Aorta (tissue), 5 donors: Measurements from ENCODE around the gene DNASE1L3. TPM values are rescaled to one million over a fixed set of nuclear protein-coding genes. Genes with fewer than 3 reads are reported as not detected.

Source experiments
- ATAC-seq: fragments of 200-7000 bp; cut with Tn5 transposase; one replicate; pipeline ENCODE4 v1.9.1; 2022; ENCODE audit warnings: moderate library complexity; ENCODE audit not compliant: low FRiP score
- DNase-seq, 2 donors: peaks; one replicate each; pipeline ENCODE4 v3.0.0-alpha.2; 2020
- H3K27ac ChIP-seq, 2 donors: one replicate each; pipeline ENCODE4 v1.5.1; 2013; ENCODE audit warnings: low read length in 2 of 2, mild to moderate bottlenecking in 2 of 2, moderate library complexity in 2 of 2, control low read depth in 1 of 2, inconsistent platforms in 1 of 2, low read depth in 1 of 2
- H3K27me3 ChIP-seq, 2 donors: one replicate each; pipeline ENCODE4 v1.6.1; 2013; ENCODE audit warnings: control low read depth in 1 of 2, low read length in 1 of 2, mild to moderate bottlenecking in 1 of 2, moderate library complexity in 1 of 2; ENCODE audit not compliant: insufficient read depth in 2 of 2, control insufficient read depth in 1 of 2
- H3K36me3 ChIP-seq, 2 donors: one replicate each; pipeline ENCODE4 v1.6.1; 2013; ENCODE audit warnings: control low read depth in 1 of 2, low read length in 1 of 2, mild to moderate bottlenecking in 1 of 2; ENCODE audit not compliant: insufficient read depth in 2 of 2, control insufficient read depth in 1 of 2
- H3K4me1 ChIP-seq, 2 donors: one replicate each; pipeline ENCODE4 v1.6.1; 2013; ENCODE audit warnings: low read length in 2 of 2, control low read depth in 1 of 2, mild to moderate bottlenecking in 1 of 2, moderate library complexity in 1 of 2; ENCODE audit not compliant: insufficient read depth in 2 of 2, control insufficient read depth in 1 of 2
- H3K4me3 ChIP-seq, 2 donors: one replicate each; pipeline ENCODE4 v1.5.1; 2013; ENCODE audit warnings: low read length in 2 of 2, control low read depth in 1 of 2, mild to moderate bottlenecking in 1 of 2
- H3K9me3 ChIP-seq: one replicate; pipeline ENCODE4 v1.6.1; 2013; ENCODE audit warnings: mild to moderate bottlenecking, low read length; ENCODE audit not compliant: control insufficient read depth
- WGBS, 2 donors: extraction: QIAGEN DNeasy Blood & Tissue Kit; methylation state at CpG; one replicate each; pipeline ENCODE4 v1.1.7; 2013; 5-methylcytosine and 5-hydroxymethylcytosine counted together
- intact Hi-C, 2 donors: fragments of 100-400 bp; cut with DNase I; formaldehyde crosslinking; loops; one replicate each; pipeline versions ENCODE4 v1.14.2 to v1.15.0; 2022
- polyA plus RNA-seq, 2 donors: library from polyadenylated mRNA; stranded (reverse); fragments of 200-250 nt; gene quantifications; one replicate each; pipeline ENCODE4 v1.2.3, GENCODE V29; 2013
- total RNA-seq, 2 donors: library from RNA; stranded (reverse); fragmentation: NEBNext Ultra II Directional; extraction: Animal tissue kit (Norgen Biotek cat#: 25700); gene quantifications; one replicate each; pipeline ENCODE4 v1.2.1, GENCODE V29; 2021
- donor health status: healthy with polysubstance abuse.
- donor health status: Bipolar disorder and iron deficiency.
- donor health status: DM: no; HTN: no; CAD: no.
- donor health status: DM: no; HTN: no; CAD: no.
- donor health status: DM: yes; HTN: yes; CAD: no.

DNASE1L3 gene
- total and polyA plus RNA-seq, 4 donors: 1.4 to 19.8 (median 5.7) TPM

DNA sequence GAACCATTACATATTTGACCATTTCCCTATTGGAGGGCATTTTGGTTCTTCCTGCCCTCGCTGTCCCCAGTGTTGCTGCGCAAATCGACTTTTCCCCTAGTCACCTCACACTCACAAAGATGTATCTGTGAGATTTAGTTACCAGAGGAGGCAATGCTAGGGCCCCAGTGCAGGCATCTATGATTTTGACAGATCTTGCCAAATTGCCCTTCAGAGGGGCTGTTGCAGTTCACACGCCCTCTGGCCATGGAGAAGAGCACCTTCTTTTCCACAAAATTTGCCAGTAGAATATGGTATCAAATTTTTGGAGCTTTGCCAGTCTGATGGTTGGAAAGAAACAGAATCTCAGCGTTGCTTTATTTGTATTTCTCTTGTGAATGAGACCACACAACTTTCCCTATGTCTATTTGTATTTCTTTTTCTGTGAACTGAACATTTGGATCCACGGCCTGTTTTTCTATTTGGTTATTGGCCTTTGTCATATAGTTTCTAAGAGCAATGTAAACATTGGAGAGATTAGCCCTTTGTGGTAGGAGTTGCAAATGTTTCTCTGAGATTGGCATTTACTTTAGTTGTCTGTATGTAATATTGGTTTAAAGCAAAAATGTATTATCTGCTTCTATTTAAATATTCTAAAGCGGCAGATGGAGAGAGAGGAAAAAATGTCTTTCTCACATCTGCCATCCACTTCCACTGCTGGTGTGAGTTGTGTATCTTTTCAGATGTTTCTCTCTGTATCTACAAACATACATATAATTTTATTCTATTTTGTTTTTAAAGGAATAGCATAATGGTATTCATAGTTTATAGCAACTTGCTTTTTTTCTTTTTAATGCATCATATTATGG is 66.1 kb downstream of the DNASE1L3 start:
- WGBS, 2 donors: 76 to 82% methylated on average over 7 of the region's 7 CpGs
- Histone ChIP-seq H3K36me3 (peaks cover 3 to 11% of the 10 kb centered on the region in 2 donors), H3K27me3 (no peaks in the 10 kb centered on the region), H3K4me3 (no peak overlapping the region), H3K27ac (no peak overlapping the region), H3K9me3 (no peaks in the 10 kb centered on the region), H3K4me1 (no peaks in the 10 kb centered on the region)
- DNase-seq: no peak
- intact Hi-C loops: no loop called here
- ATAC-seq: no peak

DNA sequence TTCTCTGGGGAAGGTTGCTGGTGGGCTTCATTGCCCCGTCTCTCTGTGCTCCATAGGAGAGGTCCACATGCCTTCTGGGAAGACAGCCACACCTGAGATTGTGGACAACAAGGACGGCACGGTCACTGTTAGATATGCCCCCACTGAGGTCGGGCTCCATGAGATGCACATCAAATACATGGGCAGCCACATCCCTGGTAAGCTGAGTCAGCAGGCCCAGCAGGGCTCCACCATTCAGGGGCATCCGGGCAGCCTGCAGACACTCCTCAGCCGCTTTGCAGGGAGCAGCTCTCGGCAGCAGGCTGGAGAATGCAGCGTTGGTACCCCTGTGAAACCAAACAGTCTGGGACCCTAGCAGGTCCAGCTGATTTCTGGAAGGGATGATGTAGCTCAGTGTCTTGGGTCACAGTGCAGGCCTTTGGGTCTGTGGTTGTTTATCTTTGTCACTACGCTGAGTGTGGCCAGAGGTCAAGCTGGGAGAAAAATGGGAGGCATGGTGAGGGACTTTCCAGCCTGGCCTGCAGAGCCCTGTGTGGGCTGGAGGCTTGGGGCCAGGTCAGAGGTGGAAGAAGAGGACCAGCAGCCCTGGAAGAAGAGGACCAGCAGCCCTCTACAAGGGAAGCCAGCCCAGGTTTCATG is 67.2 kb downstream of the DNASE1L3 start:
- ATAC-seq (no peak), DNase-seq (no peak)
- no peaks in the 10 kb centered on the region for H3K9me3 ChIP-seq
- H3K4me3 ChIP-seq: no peak overlapping the region
- no peaks in the 10 kb centered on the region for H3K4me1 ChIP-seq
- intact Hi-C loops: no loop called here
- WGBS, 2 donors: 74 to 81% methylated on average over 9 of the region's 9 CpGs
- no peaks in the 10 kb centered on the region for H3K27me3 ChIP-seq
- H3K36me3 ChIP-seq: peaks cover 3 to 10% of the 10 kb centered on the region in 2 donors
- no peak overlapping the region for H3K27ac ChIP-seq

Other genes with a start within 250 kb of the DNASE1L3 start
- 100 to 1,000 TPM; 157 to 254 TPM for gene FLNB, start 202.6 kb downstream of the DNASE1L3 start, total RNA-seq
- gene FLNB, start 202.6 kb downstream of the DNASE1L3 start, polyA plus RNA-seq: 10 to 100 TPM; 33.3 to 92.6 TPM
- gene ABHD6, start 26.8 kb upstream of the DNASE1L3 start, total RNA-seq: 10 to 100 TPM in 1 of 2 donors, 1 to 10 TPM in 1; 7.6 to 10.4 TPM
- gene ABHD6, start 26.8 kb upstream of the DNASE1L3 start, polyA plus RNA-seq: 1 to 10 TPM; 5.9 to 7.1 TPM
- gene RPP14, start 95.3 kb upstream of the DNASE1L3 start, total RNA-seq: 10 to 100 TPM; 13.0 to 13.8 TPM
- gene RPP14, start 95.3 kb upstream of the DNASE1L3 start, polyA plus RNA-seq: 1 to 10 TPM; 5.8 to 7.9 TPM
- gene HTD2, start 95.5 kb upstream of the DNASE1L3 start, total RNA-seq: 1 to 10 TPM; 6.5 to 7.8 TPM
- gene HTD2, start 95.5 kb upstream of the DNASE1L3 start, polyA plus RNA-seq: 10 to 100 TPM in 1 of 2 donors, 1 to 10 TPM in 1; 7.7 to 10.8 TPM
- 10 to 100 TPM; 19.8 to 32.6 TPM for gene PXK, start 121.9 kb upstream of the DNASE1L3 start, total RNA-seq
- 10 to 100 TPM in 1 of 2 donors, 1 to 10 TPM in 1; 6.8 to 13.0 TPM for gene PXK, start 121.9 kb upstream of the DNASE1L3 start, polyA plus RNA-seq
- 10 to 100 TPM; 49.0 to 49.9 TPM for gene PDHB, start 222.9 kb upstream of the DNASE1L3 start, total RNA-seq
- gene PDHB, start 222.9 kb upstream of the DNASE1L3 start, polyA plus RNA-seq: 10 to 100 TPM; 68.4 to 72.7 TPM